ENCODE results near the gene RFX7.
"Not testable (repeated sequence)": the region's sequence is repeated elsewhere in the genome, so short reads cannot be mapped to it uniquely, and the experiment has no call there.

RFX7 gene

DNA sequence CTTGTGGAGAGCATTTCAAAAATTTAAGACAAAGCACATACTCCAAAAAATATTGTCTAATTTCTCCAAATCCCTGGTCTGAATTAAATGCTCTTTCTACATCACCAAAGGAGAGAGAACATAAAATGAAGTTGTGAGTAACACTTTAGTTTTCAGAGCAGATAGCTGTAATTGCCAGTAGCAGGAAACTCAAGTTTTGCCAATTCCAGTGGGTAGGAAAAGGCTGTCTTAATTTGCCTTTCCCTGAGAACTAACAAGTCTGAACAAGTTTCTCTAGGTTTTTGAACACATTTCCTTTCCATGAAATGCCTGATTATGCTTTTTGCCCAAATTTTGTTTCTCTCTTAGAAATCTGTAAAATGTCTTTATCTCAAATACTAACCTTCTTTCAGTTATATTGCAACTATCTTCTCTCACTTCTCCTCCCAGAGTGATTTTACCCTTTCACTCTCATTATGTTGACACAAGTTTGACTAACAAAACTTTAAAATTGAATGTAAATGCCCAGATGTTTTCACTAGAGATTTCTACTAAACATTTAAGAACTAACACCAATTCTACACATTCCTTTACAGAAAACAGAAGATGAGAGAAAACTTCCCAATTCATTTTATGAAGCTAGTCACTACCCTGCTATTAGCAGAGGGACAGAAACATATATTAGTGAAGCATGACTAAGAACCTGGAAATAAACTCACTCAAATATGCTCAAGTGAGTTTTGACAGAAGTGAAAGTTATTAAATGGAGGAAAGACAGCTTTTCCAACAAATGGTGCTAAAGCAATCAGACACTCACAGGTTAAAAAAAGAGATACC, 38.4 kb downstream of the RFX7 start:
- DNase-seq (ENCODE audit: low read depth in 2 of 2, low spot score in 1 of 2), result no peak

DNA sequence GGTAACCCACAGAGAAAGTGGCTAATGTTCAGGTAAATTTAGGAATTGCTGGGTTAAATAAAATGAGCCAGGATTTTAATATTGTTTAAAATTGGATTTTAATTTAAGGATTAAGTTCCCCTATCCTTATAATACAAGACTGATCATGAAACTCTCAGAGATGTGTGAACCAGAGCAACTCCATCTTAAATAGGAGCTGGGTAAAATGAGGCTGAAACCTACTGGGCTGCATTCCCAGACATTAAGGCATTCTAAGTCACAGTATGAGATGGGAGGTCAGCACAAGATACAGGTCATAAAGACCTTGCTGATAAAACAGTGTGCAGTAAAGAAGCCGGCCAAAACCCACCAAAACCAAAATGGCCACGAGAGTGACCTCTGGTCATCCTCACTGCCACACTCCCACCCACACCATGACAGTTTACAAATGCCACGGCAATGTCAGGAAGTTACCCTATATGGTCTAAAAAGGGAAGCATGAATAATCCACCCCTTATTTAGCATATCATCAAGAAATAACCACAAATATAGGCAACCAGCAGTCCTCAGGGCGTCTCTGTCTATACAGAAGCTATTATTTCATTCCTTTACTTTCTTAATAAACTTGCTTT, 40.3 kb downstream of the RFX7 start:
- not testable (repeated sequence) for DNase-seq (ENCODE audit: low read depth in 2 of 2, low spot score in 1 of 2)

DNA sequence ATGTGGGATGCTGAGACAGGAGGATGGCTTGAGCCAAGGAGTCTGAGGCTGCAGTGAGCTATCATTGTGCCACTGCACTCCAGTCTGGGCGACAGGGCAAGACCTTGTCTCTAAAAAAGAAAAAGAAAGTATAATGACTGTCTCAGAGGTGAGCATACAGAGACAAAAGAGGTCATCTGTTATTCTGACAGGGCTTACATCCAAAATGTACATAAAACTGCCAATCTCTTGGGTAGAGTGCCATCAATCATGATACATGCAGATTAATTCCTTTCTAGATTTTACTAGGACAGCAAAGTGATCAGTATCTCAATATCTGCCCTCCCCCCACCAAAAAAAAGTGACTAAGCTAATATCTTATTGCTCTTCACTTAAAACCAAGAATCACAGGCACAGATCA, 41.0 kb downstream of the RFX7 start:
- DNase-seq (ENCODE audit: low read depth in 2 of 2, low spot score in 1 of 2), result no peak

DNA sequence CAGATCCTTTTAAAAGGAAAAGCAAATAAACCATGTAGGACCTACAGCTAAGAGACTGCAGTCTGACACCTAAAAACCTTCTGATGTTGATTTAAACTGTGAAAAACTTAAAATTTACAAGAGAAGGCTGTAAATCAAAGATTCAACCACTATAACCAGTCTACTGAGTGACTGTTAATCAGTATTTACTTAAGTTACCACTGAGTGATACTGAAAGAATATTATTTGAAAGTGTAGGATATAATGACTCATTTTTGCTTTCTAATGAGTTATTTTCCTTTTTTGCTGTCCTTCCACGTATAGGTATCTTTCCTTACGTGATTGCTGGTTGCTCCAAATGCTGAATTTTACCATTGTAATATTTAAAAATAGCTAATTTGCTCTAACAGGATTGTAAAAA, 44.6 kb downstream of the RFX7 start:
- DNase-seq (ENCODE audit: low read depth in 2 of 2, low spot score in 1 of 2), result no peak

DNA sequence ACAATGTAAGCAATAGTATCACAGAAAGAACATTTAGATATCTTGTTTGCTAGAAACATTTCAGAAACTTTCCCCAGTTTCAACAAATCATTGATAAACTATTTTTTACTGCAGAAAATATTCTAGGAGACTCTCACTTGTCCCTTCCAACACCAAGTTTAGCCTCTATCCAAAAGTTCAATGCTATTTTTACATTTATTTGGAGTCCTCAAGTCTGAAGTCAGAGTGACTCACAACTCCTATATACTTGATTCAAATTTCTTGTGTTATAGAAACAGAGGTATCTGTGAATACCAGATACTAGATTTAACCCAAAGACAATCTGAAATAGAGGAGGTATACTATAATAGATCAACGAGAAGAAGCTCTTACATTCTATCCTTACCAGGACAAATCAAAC, 49.6 kb downstream of the RFX7 start:
- no peak for DNase-seq (ENCODE audit: low read depth in 2 of 2, low spot score in 1 of 2)

DNA sequence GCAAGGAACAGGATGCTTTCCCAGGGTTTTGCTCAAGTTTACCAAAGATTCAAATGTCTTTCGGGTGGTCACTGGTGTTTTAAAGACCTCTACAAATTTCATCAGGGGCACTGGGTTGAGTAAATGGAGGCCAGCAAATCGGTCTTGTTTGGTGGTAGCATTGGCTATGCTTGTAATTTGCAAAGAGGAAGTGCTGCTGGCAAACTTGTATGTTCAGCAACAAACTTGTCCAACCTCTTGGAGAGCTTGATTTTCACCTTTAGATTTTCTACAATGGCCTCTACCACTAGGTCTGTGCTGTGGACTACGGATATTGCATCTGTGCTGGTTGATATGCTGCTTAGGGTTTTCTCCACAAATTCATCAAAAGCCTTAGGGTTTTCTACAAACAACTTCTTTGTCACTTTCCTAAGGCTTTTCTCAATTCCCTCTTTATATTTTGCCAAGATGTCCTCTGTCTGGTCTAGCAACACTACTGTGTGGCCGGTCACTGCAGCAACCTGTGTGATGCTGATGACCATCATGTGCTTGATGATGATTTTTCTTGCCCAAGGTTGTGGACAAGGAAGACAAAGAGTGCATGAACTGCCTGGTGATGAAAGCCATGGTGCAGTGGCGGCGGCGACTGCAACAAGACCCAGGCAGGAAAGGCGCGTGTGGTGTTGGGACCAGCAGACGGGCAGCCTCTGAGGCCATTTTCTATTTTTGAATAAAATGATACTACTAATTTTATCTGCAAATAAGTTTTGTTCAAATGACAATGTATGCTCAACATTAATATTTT, 50.8 kb downstream of the RFX7 start:
- no peak for DNase-seq (ENCODE audit: low read depth in 2 of 2, low spot score in 1 of 2)

DNA sequence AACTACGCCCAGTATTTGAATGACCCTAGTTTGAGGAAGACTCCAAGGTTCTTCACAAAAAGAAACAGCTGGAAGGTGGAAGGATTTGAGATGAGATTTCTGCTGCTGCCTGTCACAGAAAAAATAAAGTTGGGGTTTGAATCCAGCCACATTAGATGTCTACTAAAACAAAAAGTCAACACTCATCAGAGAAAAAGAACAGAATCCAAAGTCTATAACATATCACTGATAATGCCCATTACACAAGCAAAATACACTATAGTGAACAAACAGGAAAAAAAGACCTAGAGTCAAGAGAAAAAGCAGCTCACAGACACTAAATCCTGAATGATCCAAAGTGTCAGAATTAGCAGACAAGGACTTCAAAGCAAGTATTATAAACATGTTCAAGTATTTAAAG, 56.0 kb downstream of the RFX7 start:
- DNase-seq (ENCODE audit: low read depth in 2 of 2, low spot score in 1 of 2), result no peak

DNA sequence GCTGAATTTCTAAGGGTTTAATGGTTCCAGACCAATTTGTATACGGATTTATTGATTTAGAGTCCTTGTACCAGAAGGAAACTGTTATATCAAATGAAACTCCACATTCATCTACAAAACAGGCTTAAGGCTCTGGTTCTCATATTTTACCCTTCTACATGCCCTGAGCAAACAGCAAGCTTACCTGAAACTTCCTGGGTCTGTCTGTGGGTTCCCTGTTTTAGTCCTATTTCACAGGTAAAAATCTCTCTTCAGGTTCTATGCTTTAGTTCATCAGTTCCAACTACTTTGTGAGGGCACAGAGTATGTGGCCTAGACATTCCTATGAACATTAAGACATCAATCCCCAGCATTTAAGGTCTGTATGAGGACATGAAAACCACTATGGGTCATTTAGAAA, 57.7 kb downstream of the RFX7 start:
- DNase-seq (ENCODE audit: low read depth in 2 of 2, low spot score in 1 of 2), result no peak

DNA sequence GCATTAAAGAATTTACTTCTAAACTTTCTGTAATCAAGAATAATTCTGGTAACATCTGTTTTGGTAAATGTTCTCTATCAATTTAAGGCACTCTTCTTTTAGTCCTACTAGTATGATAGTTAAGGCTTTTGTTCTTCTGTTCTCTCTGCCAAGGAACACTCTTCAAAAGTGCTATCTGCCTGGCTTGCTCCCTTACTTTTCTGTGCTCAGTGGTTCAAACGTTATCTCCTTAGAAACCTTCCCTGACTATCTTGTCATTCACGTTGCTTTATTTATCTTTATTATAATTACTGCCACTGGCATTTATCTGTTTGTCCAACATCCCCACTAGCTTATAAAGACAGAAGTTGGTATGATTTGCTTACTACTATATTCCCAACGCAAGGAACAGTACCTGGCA, 59.2 kb downstream of the RFX7 start:
- DNase-seq (ENCODE audit: low read depth in 2 of 2, low spot score in 1 of 2), result no peak

DNA sequence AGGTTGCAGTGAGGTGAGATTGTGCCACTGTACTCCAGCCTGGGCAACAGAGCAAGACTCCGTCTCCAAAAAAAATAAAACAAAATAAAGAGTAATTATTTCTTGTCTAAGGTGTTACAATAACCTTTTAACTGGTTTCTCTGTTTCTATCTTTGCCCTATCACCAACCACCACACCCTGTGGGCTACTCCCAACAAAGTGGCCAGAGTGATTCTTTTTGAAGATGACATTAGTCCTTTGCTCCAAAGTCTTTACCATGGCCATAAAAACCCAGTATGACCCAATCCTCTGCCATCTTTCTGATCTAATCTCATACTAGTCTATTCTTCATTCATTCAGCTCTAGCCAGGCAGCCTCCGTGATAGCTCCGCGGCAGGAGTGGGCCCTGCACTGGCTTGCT, 62.8 kb downstream of the RFX7 start:
- no peak for DNase-seq (ENCODE audit: low read depth in 2 of 2, low spot score in 1 of 2)

DNA sequence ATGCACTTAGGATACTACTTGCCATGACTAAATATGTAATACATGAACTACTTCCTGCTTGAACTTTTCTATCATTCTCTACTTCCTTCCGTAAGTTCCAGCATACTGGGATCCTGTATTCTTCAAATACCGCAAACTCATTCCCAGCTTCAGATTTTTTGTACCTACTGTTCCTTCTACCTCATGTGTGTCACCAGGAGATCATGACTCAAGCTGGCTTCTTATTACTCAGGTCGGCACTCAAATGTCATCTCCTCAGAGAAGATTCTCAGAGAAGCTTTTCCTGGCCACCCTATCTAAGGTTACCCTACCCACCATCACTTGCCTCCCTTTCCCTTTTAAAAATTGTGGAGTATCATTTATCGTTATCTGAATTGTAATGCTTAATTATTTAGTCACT, 66.7 kb downstream of the RFX7 start:
- no peak for DNase-seq (ENCODE audit: low read depth in 2 of 2, low spot score in 1 of 2)

DNA sequence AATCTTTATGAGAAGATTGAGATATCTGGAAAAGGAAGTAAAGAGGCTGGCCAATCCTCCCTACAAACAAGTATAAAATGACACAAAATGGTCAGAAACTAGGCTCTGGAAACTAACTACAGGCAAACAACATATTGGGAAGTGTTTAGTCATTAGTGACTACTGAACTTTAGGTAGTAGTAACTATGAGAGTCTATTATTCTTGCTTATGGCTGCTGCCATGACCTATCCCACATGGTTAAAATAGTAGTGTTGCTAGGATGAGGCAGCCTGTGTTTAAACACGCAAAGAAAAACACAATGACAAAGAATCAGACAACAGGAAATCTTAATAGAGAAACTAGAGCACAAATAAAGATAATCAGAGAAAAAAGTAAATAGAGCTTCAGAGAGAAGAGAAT, 67.9 kb downstream of the RFX7 start:
- no peak for DNase-seq (ENCODE audit: low read depth in 2 of 2, low spot score in 1 of 2)

DNA sequence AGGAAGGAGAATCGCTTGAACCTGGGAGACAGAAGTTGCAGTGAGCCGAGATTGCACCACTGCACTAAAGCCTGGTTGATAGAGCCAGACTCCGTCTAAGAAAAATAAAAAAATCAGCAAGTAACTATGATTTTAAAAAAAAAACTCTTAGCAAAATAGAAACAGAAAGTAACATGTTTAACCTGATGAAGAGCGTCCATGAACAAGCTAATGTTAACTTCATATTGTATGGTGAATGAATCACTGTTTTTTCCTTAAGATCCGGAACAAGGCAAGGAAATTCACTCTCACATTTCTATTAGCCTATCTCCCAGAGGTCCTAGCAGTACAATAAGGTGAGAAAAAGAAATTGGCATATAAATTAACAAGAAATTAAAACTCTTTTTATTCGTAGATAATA, 69.0 kb downstream of the RFX7 start:
- DNase-seq (ENCODE audit: low read depth in 2 of 2, low spot score in 1 of 2), result no peak

DNA sequence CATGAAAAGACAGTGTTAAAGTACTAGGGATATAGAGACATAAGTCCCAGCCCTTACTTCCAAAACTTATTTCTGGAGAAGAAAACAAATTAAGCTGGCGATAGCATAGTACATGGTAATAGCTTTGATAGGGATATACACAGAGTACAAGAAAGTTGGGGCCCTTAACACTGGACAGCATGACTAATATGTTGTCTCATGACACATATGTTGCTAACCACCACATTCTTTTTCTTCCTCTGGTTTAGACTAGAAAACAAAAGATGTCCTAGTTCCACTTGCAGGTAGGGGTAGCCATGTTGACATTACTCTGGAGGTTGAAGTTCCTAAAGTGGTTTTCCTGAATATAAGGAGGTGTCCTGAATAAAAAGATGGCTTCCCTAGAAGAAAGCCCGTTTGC, 75.3 kb downstream of the RFX7 start:
- DNase-seq (ENCODE audit: low read depth in 2 of 2, low spot score in 1 of 2), result no peak

DNA sequence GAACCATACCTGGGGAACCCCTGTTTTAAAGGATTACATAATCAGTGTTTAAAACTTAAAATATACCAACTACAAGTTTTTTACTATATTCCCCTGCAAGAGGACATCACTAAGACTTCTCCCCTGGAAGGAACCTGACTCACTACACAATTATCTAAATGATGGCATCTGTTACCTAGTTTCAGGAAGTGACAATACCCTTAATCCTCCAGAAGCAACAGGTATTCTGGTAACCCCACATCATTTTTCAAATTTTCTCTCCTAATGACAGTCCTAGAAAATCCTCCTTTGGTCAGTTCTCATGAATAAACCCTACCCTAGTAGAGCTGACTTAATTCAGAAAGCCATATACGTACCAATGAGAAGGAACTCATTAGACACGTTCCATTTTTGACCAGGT, 78.4 kb downstream of the RFX7 start:
- no peak for DNase-seq (ENCODE audit: low read depth in 2 of 2, low spot score in 1 of 2)

DNA sequence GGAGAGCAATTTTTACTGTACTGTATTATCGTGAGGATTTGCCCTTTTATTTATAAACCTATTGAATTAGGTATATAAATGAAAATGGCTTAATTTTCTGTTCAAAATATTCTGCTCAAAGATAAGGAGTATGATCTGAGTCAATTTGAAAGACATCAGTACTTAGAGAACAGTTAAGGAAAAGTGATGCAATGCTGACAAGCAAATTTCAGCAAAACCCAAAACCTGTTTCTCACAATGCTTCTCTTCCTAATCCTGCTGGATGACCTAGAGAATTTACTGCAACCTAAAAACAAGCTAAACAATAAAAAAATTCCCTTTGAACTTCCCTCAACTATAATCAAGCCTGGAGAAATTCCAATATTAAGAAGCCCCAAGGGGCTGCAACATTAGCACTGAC, 82.7 kb downstream of the RFX7 start:
- no peak for DNase-seq (ENCODE audit: low read depth in 2 of 2, low spot score in 1 of 2)

DNA sequence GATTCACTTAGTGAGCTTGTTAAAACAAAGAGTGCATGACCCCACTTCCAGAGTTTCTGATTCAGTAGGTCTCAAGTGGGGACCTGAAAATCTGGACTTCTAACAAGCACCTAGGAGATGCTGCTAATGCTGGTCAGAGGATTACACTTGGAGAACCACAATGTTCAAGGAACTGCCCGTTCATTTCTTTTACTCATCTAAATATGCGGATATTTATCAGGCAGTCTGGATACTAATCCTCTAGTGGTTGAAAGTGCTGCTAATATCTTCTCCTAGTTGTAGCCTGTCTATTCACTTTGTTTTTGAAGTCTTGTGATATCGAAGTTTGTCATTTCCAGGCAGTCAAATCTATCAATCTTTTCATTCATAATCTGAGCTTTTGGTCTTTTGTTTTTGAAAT, 86.8 kb downstream of the RFX7 start:
- no peak for DNase-seq (ENCODE audit: low read depth in 2 of 2, low spot score in 1 of 2)

DNA sequence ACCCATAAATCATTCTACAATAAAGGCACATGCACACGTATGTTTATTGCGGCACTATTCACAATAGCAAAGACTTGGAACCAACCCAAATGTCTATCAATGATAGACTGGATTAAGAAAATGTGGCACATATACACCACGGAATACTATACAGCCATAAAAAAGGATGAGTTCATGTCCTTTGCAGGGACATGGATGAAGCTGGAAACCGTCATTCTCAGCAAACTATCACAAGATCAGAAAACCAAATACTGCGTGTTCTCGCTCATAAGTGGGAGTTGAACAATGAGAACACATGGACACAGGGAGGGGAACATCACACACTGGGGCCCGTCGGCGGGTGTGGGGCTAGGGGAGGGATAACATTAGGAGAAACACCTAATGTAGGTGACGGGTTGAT, 88.4 kb downstream of the RFX7 start:
- DNase-seq (ENCODE audit: low read depth in 2 of 2, low spot score in 1 of 2), result not testable (repeated sequence)

DNA sequence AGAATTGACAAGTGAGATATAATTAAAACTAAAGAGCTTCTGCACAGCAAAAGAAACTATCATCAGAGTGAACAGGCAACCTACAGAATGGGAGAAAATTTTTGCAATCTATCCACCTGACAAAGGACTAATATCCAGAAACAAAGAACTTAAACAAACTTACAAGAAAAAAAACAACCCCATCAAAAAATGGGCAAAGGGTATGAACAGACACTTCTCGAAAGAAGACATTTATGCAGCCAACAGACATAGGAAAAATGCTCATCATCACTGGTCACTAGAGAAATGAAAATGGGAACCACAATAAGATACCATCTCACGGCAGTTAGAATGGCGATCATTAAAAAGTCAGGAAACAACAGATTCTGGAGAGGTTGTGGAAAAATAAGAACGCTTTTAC, 88.9 kb downstream of the RFX7 start:
- DNase-seq (ENCODE audit: low read depth in 2 of 2, low spot score in 1 of 2), result not testable (repeated sequence)

DNA sequence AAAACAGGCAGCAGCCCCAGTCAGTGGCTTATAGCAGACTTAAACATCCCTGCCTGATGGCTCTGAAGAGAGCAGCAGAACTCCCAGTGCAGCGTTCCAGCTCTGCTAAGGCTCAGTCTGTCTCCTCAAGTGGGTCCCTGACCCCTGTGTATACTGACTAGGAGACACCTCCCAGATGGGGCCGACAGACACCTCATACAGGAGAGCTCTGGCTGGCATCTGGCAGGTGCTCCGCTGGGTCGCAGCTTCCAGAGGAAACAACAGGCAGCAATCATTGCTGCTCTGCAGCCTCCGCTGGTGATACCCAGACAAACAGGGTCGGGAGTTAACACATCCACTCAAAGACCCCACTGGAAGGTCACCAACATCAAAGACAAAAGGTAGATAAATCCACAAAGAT, 93.5 kb downstream of the RFX7 start:
- DNase-seq (ENCODE audit: low read depth in 2 of 2, low spot score in 1 of 2), result no peak

DNA sequence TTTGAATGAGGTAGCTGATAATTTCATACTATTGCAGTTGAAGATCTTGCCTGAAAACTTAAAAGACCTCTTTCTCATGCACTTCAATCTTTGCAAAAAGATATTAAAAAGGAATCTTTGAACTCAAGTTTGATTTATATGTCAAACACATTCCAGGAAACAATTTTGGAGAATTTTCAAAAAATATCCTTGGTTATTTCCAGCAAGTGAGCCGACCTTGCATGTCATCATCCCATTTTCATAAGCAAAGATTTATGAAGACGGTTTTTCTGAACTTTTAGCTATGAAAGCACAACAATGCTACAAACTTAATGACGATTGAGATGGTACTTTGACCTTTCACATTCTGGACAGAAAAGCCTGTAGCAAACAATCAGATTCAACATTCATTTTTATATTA, 95.6 kb downstream of the RFX7 start:
- no peak for DNase-seq (ENCODE audit: low read depth in 2 of 2, low spot score in 1 of 2)

DNA sequence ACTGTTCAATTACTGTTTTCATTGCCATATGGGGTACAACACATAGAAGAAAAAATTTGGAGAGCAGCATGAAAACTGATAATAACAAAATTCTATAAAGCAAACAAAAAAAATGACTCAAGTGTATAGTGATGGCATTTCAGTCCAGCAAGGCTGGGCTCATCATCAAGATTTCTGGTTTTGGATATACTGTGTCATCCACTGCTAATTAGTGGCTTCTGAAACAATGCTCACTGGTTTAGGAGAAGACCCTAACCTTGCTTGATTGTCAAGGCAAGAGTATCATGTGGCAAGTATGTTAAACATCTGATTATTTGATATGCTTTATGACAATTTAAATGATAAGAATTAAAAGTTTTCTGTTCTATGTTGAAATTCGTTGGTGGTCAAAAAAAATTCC, 96.9 kb downstream of the RFX7 start:
- no peak for DNase-seq (ENCODE audit: low read depth in 2 of 2, low spot score in 1 of 2)
